Measurements from ENCODE around the gene RPS6KA2. TPM values are rescaled to one million over a fixed set of nuclear protein-coding genes. Genes with fewer than 3 reads are reported as not detected.

The RPS6KA2 gene
- total RNA-seq, 2 donors from 2014 or later = 78.6 to 131 TPM

GRCh38 chr6:166379103-166379586, 247.9 kb downstream of the RPS6KA2 start:
- H3K36me3 ChIP-seq = no peaks in the 10 kb centered on the region
- H3K4me1 ChIP-seq = peaks cover 0 to 26% of the 10 kb centered on the region in 2 donors
- TF ChIP-seq, protein P1, sequence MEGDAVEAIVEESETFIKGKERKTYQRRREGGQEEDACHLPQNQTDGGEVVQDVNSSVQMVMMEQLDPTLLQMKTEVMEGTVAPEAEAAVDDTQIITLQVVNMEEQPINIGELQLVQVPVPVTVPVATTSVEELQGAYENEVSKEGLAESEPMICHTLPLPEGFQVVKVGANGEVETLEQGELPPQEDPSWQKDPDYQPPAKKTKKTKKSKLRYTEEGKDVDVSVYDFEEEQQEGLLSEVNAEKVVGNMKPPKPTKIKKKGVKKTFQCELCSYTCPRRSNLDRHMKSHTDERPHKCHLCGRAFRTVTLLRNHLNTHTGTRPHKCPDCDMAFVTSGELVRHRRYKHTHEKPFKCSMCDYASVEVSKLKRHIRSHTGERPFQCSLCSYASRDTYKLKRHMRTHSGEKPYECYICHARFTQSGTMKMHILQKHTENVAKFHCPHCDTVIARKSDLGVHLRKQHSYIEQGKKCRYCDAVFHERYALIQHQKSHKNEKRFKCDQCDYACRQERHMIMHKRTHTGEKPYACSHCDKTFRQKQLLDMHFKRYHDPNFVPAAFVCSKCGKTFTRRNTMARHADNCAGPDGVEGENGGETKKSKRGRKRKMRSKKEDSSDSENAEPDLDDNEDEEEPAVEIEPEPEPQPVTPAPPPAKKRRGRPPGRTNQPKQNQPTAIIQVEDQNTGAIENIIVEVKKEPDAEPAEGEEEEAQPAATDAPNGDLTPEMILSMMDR (IDR thresholded peaks at IDR 0.05) = no peak
- no peaks in the 10 kb centered on the region for H3K27me3 ChIP-seq
- no peak for DNase-seq (ENCODE audit: low spot score)
- no peak overlapping the region for H3K4me3 ChIP-seq
- H3K9me3 ChIP-seq = no peaks in the 10 kb centered on the region
- peak overlapping the region; percentile 96 to 99 for H3K27ac ChIP-seq

DNA sequence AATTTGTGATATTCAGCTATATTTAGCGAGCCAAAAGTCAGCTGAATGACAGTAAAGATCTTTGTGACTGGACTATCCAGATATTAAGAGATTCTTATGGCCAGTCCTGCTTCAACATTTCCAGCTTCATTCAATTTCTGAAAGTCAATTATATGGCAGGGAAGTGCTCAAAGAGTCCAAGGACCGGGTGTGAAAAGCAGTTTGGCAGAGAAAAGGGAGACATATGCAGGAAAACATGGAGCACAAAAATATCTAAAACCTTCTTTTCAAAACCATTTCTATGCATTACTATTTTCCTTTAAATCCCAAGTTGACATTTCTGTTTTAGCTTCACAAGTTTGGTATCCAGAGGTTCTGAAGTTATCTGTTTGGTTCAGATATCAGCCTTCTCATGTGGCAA, 249.3 kb downstream of the RPS6KA2 start:
- Histone ChIP-seq H3K9me3 (no peaks in the 10 kb centered on the region), H3K4me3 (no peak overlapping the region), H3K27me3 (no peaks in the 10 kb centered on the region), H3K27ac (no peak overlapping the region), H3K4me1 (peaks cover 0 to 21% of the 10 kb centered on the region in 2 donors), H3K36me3 (no peaks in the 10 kb centered on the region)
- TF ChIP-seq, protein P1 (IDR thresholded peaks at IDR 0.05) = no peak
- DNase-seq (ENCODE audit: low spot score) = no peak

DNA sequence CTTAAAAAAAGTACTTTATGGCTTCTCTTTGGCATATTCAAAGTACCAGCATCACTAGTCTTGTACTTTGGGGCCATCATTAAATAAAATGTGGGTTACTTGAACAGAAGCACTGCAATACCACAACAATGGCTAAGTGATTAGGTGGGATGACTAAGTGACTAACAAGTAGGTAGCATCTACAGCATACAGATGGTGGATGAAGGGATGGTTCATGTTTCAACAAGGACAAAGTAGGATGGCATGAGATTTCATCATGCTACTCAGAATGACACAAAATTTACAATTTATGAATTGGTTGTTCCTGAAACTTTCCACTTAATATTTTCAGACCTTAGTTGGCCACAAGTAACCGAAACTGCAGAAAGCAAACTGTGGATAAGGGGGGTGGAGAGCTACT, 252.0 kb downstream of the RPS6KA2 start:
- TF ChIP-seq, protein P1 (IDR thresholded peaks at IDR 0.05) = no peak
- Histone ChIP-seq H3K4me3 (no peak overlapping the region), H3K4me1 (peaks cover 0 to 17% of the 10 kb centered on the region in 2 donors), H3K36me3 (no peaks in the 10 kb centered on the region), H3K27ac (no peak overlapping the region), H3K9me3 (no peaks in the 10 kb centered on the region), H3K27me3 (no peaks in the 10 kb centered on the region)
- no peak for DNase-seq (ENCODE audit: low spot score)

- no peak overlapping the region for H3K4me3 ChIP-seq
- TF ChIP-seq, protein P1 (IDR thresholded peaks at IDR 0.05) = no peak
- H3K4me1 ChIP-seq = peaks cover 0 to 19% of the 10 kb centered on the region in 2 donors
- no peak overlapping the region for H3K27ac ChIP-seq
- H3K27me3 ChIP-seq = no peaks in the 10 kb centered on the region
- H3K9me3 ChIP-seq = no peaks in the 10 kb centered on the region
- no peak for DNase-seq (ENCODE audit: low spot score)
- H3K36me3 ChIP-seq = peaks cover 20% of the 10 kb centered on the region
These were observed 256.6 kb downstream of the RPS6KA2 start for GRCh38 chr6:166370489-166370888.

GRCh38 chr6:166369782-166370181, 257.3 kb downstream of the RPS6KA2 start:
- H3K4me1 ChIP-seq = peaks cover 0 to 23% of the 10 kb centered on the region in 2 donors
- DNase-seq (ENCODE audit: low spot score) = no peak

More at GRCh38 chr6:166369782-166370181, 257.3 kb downstream of the RPS6KA2 start:
- Histone ChIP-seq H3K36me3 (peaks cover 23% of the 10 kb centered on the region), H3K4me3 (no peak overlapping the region), H3K27me3 (no peaks in the 10 kb centered on the region), H3K27ac (no peak overlapping the region), H3K9me3 (no peaks in the 10 kb centered on the region)
- TF ChIP-seq, protein P1 (IDR thresholded peaks at IDR 0.05) = no peak

Measured in right atrium auricular region (tissue), 2 donors.